Measurements from ENCODE around the gene SLC38A1. TPM values are rescaled to one million over a fixed set of nuclear protein-coding genes. Genes with fewer than 3 reads are reported as not detected.

Gene SLC38A1
- polyA plus RNA-seq, 2 of the 4 experiments (the other 2 are of a cell fraction) = 62.7 to 231 TPM

GRCh38 chr12:46260913-46261476, 7.8 kb downstream of the SLC38A1 start:
- peak in 1 of 2 experiments; percentile 12; a peak in 2 of 6 replicates for ATAC-seq
- Histone ChIP-seq H3K4me1 (peaks cover 74% of the 10 kb centered on the region), H3K9me3 (no peaks in the 10 kb centered on the region), H3K27ac (no peak overlapping the region), H3K4me3 (no peak overlapping the region), H3K4me2 (peak overlapping the region; percentile 47)
- ChIA-PET POLR2A (no interaction called here), CTCF (no interaction called here)
- FAIRE-seq = no peak
- no peak for DNase-seq (ENCODE audit: low read depth in 1 of 2, low spot score in 1 of 2)
- TF ChIP-seq RCOR1 (IDR thresholded peaks at IDR 0.05; ENCODE audit: low read depth, low read length) = no peak
- WGBS (ENCODE audit: missing lambda C conversion rate) = 29% methylated on average over 2 of the region's 2 CpGs

- CTCF ChIA-PET = no interaction called here
- WGBS (ENCODE audit: missing lambda C conversion rate) = 69% methylated on average over 5 of the region's 5 CpGs
- no peak for DNase-seq (ENCODE audit: low read depth in 1 of 2, low spot score in 1 of 2)
- POLR2A ChIA-PET = no interaction called here
- Histone ChIP-seq H3K9me3 (no peaks in the 10 kb centered on the region), H3K4me1 (peaks cover 71% of the 10 kb centered on the region), H3K4me2 (peak overlapping the region; percentile 47), H3K27ac (no peak overlapping the region), H3K4me3 (no peak overlapping the region)
- FAIRE-seq = no peak
- peak in 1 of 2 experiments; percentile 31; a peak in 3 of 6 replicates for ATAC-seq
- TF ChIP-seq NR3C1 (IDR thresholded peaks at IDR 0.05) (no peak), EP300 (IDR thresholded peaks at IDR 0.05) (no peak), ZFP36 (IDR thresholded peaks at IDR 0.05; ENCODE audit: borderline replicate concordance, partially characterized antibody) (no peak), JUN (IDR thresholded peaks at IDR 0.05) (no peak), RCOR1 (IDR thresholded peaks at IDR 0.05; ENCODE audit: low read depth, low read length) (no peak), ZSCAN20 (CRISPR knock-in tag; IDR thresholded peaks at IDR 0.05) (no peak), ZNF302 (CRISPR knock-in tag; IDR thresholded peaks at IDR 0.05) (no peak), NFE2L2 (conservative IDR thresholded peaks at IDR 0.05; ENCODE audit: low read length) (no peak), CHD2 (IDR thresholded peaks at IDR 0.05; ENCODE audit: low read length, partially characterized antibody) (no peak), REST (IDR thresholded peaks at IDR 0.05) (no peak), FOSB (CRISPR knock-in tag; IDR thresholded peaks at IDR 0.05) (no peak), EHMT2 (IDR thresholded peaks at IDR 0.05; ENCODE audit: low read depth) (no peak), FOXS1 (CRISPR knock-in tag; IDR thresholded peaks at IDR 0.05) (no peak), BCL3 (IDR thresholded peaks at IDR 0.05) (no peak), MYC (IDR thresholded peaks at IDR 0.05; ENCODE audit: borderline replicate concordance, low read length) (no peak), SMC3 (IDR thresholded peaks at IDR 0.05) (no peak), KDM5A (IDR thresholded peaks at IDR 0.05) (no peak), CHD4 (IDR thresholded peaks at IDR 0.05; ENCODE audit: borderline replicate concordance) (no peak), FOSL2 (IDR thresholded peaks at IDR 0.05) (no peak), FOSL2 (CRISPR knock-in tag; IDR thresholded peaks at IDR 0.05) (no peak), MAFK (IDR thresholded peaks at IDR 0.05; ENCODE audit: partially characterized antibody) (no peak)
Observed at GRCh38 chr12:46260124-46260912, 8.5 kb downstream of the SLC38A1 start.
